Ammon's horn (tissue), 1 donor: ENCODE results near the gene PNLIPRP1.

ENCODE experiments used
- DNase-seq: peaks from one replicate; pipeline ENCODE4 v3.0.0-alpha.2; 2016; ENCODE audit warnings: low spot score

PNLIPRP1 gene

DNA sequence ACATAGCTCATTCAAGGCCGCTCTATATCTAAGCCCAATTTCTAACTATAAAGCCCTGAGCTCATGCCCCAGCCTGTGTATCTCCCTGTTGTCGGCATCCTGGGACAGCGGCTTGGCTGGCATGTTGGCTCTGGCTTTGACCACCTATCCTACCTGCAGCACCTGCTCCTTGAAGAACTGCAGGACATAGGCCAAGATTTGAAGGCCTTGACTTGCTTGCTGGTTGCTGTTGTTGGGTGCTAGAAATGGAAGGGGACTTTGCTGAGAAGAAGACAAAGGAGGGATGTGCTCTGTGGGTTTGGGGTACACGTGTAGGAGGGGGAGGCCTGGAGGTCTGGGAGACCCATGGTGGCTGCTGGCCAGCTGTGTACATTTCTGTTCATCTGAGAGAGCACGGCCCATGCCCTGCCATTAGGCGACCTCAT is 41.1 kb downstream of the PNLIPRP1 start:
- DNase-seq, result no peak

DNA sequence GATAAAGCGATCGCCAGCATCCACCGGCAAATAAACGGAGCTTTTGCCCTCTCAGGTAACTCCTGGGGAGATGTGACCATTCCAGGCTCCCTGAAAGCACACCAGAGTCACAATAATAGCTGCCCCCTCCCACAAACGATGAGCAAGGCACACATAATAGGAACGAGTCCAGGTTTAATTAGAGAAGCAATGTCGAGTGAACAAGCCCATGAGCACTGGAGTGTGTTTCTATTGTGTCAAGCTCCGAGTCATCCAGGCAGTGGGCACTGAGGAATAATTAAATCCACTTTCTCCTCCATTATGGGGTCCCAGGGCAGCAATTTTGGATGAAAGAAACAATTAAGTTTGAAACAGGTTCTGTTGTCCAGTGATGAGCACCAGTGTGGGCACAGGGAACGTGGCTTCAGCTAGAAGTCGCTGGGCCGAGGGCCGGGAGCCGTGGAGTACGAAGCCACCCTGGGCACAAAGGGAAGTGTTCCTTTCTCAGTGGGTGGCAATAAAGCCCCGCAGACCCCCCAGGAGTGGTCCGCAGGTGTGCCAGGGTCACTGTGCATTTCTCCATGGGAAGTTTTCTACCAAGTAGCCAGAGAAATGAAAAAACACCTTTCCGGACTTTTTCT is 41.9 kb downstream of the PNLIPRP1 start:
- DNase-seq, result no peak

DNA sequence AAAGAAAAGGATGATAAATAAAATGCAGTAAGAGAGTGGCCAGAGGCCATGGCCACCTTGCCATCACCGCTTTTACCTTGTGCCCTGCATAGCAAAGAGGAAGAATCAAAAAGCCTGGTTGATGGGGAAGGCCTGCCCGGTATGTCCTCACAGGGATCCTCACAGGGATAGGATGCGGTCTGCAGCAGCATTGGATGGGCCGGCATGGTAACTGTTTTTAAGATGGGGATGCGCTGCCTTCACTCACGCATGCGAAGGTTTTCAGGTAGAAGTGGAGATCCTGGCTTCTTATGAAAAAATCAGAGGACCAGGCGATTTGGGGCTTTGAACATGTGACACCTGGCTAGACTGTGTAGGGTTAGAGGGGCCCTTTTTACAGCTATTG is 42.4 kb downstream of the PNLIPRP1 start:
- no peak for DNase-seq

DNA sequence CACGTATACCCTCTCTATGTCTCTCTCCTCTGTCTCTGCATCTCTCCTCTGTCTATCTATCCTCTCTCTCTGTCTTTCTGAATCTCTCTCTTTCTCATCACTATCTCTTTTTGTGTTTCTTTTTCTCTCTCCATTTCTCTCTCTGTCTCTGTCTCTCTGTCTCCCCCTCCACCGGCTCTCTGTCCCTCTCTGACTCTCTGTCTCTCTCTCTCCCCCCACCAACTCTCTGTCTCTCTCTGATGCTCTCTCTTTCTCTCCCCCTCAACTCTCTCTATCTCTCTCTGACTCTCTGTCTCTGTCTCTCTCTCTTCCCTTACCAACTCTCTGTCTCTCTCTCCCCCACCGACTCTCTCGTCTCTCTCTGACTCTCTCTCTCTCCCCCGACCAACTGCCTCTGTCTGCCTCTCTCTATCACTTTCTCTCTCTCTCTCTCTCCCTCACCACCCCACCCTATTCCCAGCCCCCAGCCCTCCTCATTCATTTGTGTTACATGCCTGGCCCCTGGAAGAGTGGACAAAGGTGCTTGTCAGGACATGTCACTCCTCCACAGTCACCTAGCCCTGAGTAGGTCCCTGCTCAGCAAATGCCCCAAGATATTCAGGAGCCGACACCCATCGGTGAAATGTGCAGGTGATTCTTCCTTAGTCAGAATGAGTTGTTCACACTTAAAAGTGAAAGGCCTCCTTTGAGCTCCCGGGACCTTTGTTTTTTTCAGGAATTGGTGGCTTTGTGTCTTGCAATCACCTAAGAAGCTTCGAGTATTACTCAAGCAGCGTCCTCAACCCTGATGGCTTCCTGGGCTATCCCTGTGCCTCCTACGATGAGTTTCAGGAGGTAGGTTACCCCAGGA is 43.6 kb downstream of the PNLIPRP1 start:
- no peak for DNase-seq

DNA sequence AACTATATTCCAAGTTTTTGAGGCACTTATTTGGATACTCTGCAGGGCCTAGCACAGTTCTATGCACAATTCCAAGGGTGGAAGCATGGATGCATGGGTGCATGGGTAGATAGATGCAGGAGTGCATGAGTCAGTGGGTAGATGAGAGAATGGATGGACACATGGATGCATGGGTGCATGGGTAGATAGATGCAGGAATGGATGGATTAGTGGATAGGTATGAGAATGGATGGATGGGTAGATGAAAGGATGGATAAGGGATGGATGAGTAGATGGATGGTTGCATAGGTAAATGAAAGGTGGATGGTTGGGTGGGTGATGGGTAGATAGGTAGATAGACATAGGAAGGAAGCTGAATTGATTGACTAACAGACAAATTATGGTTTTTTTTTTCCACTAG is 45.6 kb downstream of the PNLIPRP1 start:
- no peak for DNase-seq

DNA sequence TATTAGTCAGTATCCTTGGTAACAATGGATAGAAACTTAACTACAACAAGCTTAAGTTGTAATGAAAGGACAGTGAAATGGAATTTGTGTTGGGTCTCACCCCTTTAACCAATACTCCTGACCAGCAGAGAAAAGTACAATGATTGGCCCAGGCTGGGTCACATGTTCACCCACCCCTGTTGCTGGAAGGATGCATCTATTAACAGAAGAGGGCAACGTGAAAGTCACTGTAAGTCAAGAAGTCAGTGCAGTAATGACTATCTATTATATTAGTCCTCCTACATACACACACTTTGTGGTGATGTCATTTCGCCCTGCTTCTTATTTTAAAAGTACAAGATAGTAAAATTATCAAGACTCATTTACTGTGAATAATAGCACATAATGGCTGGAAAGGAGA is 46.2 kb downstream of the PNLIPRP1 start:
- DNase-seq, result no peak

DNA sequence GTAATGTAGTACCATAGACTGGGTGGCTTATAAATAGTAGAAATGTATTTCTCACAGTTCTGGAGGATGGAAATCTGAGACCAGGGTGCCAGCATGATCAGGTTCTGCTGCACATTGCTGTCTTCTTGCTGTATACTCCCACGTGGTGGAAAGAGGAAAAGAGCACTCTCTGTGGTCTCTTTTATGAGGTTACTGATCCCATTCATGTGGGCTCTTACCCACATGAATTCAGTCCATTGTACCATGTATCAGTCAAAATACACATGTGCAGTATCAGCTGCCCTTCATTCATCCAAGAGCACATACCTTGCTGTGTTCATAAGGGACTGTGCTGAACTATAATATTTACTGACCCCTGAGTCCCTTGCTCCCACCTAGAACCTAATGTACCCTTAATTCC is 47.1 kb downstream of the PNLIPRP1 start:
- DNase-seq, result no peak

DNA sequence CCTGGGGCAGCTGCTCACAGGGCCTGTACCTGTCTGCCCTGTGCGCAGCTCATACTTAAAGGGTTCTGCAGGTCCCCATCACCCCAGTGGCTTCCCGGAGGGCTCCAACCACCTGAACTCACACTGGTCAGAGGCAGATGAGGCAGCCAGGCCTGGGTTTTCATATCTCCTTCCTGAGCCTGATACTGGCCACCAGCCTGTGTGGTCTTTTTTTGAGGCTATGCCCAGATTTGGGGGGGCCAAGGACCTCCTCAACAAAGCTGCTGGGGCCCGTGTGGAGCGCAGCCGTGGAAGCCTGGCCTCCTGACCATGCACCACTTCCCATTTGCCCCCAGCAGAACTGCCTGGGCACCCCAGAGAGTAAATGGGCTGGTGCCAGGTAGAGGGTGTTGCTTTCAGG is 55.7 kb downstream of the PNLIPRP1 start:
- no peak for DNase-seq

DNA sequence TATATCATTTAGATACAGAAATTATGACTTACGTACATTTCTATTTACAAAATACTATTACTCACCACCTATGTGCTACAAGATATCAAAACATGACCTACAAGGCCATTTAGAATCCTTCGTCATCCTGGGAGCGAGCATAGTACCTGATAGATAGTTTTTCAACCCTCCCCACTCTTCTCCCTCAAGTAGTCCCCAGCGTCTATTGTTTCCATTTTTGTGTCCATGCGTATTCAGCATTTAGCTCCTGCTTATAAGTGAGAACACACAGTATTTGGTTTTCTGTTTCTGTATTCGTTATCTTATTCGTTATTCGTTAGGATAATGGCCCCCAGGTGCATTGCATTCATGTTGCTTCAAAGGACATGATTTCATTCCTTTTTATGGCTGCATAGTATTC is 58.1 kb downstream of the PNLIPRP1 start:
- no peak for DNase-seq

DNA sequence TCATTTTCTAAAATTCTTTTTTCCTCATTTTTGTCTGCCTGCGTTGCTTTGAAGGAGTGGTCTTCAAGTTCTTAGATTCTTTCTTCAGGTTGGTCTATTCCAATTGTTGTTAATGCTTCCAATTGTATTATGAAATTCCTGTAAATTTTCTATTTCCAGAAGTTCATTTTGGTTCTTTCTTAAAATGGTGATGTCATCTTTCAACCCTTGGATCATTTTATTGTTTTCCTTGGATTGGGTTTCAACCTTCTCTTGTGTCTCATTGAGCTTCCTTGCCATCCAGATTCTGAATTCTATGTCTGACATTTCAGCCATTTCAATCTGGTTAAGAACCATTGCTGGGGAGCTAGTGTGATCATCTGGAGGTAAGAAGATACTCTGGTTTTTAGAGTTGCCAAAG is 63.1 kb downstream of the PNLIPRP1 start:
- DNase-seq, result no peak

DNA sequence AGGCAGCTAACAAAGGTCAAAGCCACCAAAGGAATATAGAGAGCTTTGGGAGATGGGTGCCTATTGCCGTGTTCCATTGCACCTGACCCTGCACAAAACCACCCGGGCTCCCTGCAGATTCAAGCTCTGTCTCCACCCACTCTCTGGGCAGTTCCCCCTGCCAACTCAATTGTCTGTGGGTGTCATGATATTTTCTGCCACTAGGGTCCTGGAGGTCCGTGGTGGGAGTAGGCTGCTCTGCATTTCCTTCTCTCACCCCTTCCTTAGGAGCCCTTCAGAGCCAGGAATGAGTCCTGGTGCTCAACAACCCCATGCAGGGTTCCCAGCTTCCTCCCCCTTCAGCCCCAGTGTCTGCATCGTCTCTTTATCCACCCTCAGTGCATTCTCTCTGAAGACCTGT is 64.1 kb downstream of the PNLIPRP1 start:
- DNase-seq, result no peak

DNA sequence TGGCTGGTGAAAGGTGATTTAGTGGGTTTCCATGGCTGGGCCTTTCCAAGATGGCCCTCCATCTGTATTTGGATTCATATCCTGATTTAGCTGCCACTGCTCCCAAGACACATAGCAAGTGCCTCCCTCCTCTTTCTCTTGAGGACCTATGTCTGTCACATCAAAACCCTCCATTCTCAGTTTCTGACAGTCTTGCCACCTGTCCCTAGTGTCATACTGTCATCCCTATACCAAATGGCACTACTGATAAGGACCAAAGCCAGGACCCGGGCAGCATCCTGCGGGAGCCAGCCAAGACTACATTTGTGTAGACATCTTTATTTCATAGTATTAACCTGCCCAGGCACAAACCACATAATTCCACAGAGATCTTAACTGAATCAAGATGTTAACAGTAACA is 64.8 kb downstream of the PNLIPRP1 start:
- DNase-seq, result no peak

DNA sequence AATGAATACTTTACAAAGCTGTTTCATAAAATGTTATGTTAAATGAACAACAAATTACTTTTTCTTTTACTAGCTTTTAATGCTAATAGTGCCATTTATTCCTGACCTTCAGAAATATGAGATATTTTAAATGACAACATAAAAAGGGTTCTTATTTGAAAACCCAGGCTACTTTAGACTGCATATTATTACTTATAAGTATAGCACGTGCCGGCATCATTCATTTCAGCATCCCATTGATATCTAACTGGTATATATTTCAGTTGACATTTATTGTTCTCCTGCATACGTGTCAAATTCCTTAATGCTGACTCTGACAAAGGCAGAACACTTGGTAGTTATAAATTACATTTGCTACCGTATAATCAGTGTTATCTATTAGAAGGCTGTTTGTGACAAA is 65.3 kb downstream of the PNLIPRP1 start:
- DNase-seq, result no peak

DNA sequence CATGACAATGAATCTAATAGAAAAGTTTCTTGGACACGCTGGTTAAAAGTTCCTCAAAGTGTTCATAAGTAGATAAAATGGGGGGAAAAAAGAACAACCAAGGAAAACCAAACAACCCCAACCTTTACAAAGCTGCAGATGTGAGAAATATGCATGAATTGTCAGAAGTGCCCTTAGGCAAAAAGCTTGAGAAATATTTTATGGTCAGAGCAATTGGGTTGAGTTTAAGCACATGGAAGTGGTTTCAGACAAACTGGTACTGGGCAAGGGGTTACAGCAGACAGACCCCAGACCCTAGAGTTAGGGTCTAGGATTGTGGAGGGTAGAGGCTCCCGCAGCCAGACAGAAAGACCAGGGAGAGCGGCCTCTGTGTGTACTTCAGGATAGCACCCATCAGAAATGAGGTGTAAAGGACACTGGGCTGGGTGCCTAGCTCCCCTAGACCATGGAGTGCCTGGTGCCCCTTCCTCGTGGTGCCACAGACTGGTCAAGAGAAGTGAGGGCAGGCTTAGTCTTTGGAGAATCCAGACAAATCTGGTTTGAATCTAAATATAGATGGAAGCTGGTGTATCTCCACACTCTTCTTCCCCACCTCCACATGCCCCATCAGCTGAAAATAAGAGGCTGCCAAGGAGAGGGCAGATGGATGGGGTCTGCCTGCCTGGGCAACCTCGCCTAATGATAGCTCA is 67.2 kb downstream of the PNLIPRP1 start:
- DNase-seq, result no peak
